OCI-LY7 (cell line): ENCODE measurements around the gene PDK2.

Source experiments
- EZH2phosphoT487 ChIP-seq: fragments of 200-600 bp; sonication (generic); IDR thresholded peaks from 2 replicates; pipeline ENCODE4 v1.6.1; 2018; ENCODE audit warnings: low read depth, borderline replicate concordance, mild to moderate bottlenecking, mixed run types, antibody characterized with exemption, low read length, moderate library complexity, mixed read lengths
- TF ChIP-seq, protein P1 (sequence below): fragments of 200-600 bp; sonication (generic); conservative IDR thresholded peaks from 2 replicates; pipeline ENCODE4 v1.5.1; 2014; ENCODE audit warnings: mild to moderate bottlenecking, antibody characterized with exemption, low read length, moderate library complexity, mixed read lengths

- TF ChIP-seq, protein P1, sequence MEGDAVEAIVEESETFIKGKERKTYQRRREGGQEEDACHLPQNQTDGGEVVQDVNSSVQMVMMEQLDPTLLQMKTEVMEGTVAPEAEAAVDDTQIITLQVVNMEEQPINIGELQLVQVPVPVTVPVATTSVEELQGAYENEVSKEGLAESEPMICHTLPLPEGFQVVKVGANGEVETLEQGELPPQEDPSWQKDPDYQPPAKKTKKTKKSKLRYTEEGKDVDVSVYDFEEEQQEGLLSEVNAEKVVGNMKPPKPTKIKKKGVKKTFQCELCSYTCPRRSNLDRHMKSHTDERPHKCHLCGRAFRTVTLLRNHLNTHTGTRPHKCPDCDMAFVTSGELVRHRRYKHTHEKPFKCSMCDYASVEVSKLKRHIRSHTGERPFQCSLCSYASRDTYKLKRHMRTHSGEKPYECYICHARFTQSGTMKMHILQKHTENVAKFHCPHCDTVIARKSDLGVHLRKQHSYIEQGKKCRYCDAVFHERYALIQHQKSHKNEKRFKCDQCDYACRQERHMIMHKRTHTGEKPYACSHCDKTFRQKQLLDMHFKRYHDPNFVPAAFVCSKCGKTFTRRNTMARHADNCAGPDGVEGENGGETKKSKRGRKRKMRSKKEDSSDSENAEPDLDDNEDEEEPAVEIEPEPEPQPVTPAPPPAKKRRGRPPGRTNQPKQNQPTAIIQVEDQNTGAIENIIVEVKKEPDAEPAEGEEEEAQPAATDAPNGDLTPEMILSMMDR, result no peak
- TF ChIP-seq EZH2phosphoT487, result no peak
These were observed 3.9 kb upstream of the PDK2 start for GRCh38 chr17:50090971-50091917.
